Fibroblast of skin of right quadriceps (primary cell): Measurements from ENCODE around the gene KCNA2.

Source experiments
- DNase-seq: peaks from one replicate; pipeline ENCODE4 v3.0.0-alpha.2; 2013

The KCNA2 gene

DNA sequence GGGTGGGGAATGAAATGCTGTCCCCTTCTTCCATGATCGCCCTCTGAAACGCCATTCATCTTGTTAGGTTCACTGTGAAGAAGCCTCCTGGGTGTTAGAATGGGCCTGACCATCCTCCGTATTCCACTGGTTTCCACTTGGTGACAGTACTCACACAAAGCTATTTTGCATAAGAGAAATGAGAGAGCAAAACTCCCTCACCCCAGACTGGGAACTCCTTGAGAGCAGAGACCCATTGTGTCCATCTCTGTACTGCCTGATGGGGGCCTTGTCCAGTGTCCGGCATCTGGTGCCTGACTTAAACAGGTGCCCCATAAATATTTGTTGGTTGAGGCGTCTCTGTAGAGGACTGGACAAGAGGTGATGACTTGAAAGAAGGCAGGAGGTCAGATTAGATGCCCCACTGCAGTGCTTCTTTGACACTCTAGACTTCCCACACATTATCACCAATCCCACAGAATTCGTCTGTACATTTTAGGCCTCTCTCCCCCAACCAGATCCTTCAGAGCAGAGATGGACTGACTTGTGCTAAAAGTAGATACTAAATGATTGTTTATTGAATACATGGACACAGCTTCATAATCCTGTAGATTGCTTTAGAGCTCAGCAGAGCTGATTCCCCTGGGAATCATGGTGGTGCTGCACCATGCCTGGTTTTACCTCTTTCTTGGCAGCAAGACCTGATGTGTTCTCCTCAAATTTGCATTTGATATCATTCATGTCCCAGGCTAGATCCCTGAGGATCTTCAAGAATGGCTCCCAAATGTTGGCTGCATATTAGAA, 22.4 kb upstream of the KCNA2 start:
- no peak for DNase-seq

DNA sequence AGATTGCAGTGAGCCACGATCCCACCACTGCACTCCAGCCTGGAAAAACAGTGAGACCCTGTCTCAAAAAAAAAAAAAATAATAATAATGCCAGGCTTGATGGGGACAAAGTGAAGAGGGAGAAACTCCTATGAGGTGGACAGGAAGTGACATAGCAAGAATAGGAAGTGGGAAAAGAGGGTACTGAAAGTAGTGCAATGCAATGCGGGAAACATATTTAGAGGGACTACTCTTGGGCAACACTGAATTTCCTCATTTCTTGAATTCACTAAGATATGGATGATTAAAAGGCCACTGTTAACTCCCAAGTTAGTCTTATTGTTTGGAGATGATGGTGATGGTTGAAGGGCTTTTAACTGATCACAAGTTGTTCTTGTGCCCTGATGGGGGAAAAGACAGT, 21.6 kb upstream of the KCNA2 start:
- no peak for DNase-seq

DNA sequence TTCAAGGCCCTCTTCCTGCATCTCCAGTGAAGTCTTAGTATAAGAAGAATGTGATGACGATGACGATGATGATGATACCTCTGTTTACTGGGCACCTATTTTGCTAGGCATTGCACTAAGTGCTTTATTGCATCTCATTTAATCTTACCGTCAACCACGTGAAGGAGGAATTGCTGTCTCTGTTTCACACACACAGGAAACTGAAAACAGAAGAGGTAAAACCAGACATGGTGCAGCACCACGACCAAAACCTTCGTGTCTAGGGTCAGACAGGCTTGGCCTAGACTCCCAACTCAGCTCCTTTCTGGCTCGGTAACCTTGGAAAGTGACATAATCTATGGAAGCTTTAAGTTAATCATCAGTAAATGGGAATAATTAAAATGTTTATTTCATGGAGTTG, 20.7 kb upstream of the KCNA2 start:
- no peak for DNase-seq

DNA sequence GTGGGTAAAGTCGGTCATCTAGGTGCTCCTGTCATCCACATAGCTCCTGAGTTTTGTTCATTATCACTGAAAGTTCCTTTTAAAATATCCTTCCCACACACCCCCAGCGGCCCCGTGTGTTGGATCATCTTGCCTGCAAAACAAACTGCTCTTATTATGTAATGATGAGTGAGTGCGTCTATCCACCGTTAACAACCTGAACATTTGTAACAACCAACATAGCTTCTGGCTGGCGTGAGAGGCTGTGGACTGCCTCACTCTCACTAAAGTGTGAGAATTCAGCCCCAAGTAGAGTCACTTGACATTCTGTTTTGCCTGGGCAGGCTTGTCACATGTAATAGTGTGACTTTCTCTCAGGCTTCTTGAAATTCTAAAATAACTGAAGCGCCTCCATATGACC, 14.5 kb upstream of the KCNA2 start:
- no peak for DNase-seq

DNA sequence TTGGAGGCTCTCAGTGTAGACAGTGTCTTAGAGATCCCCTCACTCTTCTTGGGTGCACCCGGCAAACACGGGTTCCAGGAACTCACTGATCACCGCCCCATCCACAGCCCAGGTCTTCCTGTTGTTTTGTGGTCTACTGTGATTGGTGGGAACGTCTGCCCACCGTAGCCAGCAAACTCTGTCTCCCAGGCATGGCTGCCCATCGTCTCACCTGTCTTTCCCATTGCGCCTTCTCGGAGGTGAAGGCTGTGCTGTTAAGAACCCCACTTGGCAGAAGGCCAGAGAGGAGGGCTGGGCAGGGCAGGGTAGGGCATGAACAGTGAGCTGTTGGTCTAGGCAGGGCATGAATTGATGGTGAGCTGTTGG, 14.1 kb upstream of the KCNA2 start:
- DNase-seq, result no peak

DNA sequence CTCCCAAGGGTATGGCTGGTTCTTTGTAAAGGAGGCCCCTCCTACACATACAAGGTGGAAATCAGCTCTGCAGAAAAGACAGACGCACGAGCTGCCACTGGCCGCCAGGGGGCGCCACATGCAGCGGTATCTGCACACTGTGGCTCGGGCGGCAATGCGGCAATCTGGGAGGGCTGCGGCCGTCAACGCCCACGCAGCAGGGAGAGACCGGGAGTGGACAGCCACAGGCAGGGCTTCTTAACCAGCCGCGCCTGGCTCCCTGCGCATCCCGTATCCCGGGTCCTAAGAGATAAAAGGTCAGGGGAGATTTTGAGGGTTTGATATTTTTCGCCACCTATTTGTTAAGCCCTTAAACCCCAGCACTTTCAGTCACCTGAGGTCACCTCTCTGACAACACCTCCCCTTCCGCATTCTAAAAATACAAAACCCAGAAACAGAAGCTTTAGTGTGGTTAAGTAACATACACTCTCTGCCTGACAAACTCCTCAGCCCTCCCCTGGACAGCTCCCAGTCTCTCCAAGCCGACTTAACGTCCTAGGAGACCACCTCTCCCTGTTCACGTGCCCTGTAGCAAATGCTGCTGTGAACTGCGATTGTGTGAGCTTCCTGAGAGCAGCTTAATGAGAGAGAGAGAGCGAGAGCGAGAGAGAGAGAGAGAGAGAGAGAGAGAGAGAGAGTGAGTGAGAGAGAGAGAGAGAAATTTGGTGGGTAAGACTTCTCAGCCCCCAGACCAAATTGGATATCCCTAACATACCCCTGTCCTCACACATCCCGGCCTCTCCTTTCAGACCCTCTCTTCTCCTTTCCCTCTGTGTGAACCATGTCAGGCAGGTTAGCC, 13.5 kb upstream of the KCNA2 start:
- DNase-seq, result peak; percentile 55

DNA sequence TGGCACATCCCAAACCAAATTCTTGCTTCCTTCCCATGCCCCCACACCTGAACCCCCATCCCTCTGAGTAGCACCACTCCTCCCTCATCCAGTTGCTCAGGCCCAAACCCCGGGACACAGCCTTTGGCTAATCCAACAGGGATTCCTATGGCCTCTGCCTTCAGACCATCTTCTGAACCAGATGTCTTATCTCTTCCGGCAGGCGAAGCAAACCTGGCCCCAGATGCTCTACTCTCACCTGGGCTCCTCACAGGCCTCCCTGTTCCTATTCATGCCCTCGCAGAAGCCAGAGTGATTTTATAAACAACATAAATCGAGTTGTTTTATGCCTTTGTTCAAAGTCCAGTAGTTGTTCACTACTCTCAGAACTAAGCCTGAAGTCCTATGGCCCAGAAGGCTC, 12.5 kb upstream of the KCNA2 start:
- DNase-seq, result no peak

DNA sequence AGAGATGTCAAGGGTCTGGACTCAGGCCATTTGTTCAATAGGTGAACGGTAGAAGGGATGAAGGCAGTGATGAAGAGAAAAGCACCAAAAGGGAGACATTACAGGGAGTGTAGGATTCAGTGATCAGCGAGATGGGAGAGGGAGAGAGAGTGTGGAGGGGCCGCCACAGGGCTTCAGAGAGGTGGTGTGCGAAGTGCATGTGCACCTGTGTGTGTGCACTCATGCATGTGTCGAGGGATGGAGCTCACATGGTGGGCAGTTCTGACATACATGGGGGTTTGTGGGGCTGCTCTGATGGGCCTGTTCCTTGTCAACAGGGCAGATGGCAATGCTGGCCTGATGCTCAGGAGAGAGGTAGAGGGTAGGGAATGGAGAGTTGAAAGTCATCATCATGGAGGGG, 11.4 kb upstream of the KCNA2 start:
- DNase-seq, result no peak

DNA sequence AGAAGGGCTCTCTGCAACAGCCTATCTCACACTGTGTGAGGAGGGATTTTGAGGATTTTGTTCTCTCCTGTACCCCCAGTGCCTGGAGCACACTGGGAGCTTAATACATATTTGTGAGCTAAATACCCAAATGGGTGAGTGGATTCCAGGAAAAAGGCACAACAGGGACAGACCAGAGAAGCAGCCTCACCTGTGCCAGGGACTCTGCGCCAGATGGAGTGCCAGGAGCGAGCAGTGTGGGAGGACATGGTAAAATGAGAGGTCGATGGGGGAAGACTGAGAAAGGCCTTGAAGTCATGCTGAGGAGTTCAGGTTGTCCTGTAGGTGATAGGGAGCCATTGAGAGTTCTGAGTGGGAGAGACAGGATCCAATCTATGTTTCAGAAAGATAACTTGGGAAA, 11.0 kb upstream of the KCNA2 start:
- no peak for DNase-seq

DNA sequence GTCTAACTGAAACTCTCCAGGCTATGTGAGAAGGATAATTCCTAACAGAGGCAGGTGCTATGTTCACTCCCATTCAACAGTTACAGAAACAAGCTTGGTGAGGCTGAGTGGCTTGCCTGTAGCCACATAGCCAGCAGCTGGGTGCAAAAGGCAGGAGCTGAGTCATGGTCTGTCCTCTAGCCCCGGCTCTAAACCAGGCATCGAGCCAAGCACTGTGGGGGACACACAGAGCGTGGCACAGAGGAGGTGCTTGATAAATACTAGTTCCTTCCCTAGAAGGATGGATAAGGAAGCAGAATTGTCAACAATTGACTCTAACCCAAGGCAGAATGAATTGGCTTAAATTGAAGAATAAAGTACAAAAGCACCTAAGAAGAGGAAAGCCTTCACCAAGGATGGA, 10.4 kb upstream of the KCNA2 start:
- no peak for DNase-seq

DNA sequence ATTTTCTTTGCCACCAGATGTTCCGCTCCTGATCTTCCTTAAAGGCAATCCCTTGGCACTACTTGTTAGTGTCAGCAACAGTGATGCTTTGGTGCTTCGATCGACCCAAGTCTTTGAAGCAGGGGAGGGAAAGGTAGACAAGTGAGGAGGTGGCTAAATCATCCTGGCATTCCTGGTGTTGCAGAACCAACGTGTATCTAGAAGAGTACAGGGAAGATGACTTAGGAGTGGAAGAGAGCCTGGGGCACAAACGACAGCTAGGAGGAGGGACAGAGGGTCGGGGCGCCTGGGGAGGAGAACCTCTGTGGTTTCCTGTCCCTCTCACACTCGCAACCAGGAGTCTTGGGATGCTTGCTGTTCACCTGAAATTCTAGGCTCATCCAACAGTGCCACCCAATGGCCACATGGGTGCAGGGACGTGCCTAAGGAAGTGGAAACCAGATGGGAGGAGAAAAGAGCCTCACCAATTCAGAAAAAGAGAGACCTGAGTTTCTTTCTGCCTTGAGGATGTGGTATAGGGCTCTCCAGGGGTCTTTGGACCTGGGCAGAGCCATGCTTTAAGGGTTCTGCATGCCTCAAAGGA, 9.5 kb upstream of the KCNA2 start:
- peak; percentile 32 for DNase-seq

DNA sequence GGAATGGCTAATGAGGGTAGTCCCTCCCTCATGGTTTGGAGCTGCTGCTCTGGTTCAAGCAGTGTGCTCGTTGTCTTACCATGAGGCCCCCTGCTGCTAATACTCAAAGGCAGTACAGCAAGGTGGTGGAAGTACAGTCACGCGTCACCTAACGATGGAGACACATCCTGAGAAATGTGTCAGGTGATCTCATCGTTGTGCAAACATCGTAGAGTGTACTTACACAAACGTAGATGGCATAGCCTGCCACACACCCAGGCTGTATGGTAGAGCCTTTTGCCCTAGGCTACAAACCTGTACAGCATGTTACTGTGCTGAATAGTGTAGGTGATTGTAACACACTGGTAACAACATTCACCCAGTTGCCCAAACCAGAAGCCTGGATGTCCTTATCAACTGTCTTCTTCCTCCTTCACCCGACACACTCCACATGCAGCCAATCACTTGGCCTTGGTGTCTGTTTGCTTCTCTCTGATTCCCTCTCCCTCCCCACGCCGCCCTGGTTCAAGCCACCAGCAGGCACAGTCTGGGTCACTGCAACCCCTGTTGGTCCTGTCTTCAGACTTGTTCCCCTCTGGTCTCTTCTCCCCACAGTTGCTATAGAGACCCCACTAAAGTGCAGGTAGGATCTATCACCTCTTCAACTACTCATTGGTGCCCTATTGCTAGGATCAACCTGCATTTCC, 6.0 kb upstream of the KCNA2 start:
- no peak for DNase-seq

DNA sequence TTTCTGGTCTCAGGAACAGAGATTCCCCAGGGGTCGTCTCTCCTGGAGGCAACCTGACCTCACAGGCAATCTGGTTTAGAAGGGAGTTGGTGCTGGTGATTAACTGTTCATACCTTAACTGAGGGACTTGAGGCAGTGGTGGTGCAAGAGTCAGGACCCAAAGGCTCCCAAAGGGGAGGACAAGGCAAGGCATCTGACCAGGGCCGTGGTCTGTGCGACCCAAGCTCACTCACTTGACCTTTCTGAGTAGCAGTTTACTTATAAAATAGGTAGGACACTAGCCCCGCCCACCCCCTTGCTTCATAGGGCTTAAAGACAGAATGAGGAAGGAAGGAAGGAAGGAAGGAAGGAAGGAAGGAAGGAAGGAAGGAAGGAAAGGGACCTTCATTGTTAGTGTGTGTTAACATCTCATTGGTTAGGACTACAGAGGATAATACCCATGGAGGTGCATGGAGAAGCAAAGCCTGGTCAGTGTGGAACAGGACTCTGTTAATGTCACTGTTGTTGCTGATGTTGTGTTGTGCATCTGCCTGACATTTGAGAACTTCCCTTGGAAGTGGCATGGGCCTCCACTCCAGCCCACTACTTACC, 4.6 kb upstream of the KCNA2 start:
- DNase-seq, result no peak

DNA sequence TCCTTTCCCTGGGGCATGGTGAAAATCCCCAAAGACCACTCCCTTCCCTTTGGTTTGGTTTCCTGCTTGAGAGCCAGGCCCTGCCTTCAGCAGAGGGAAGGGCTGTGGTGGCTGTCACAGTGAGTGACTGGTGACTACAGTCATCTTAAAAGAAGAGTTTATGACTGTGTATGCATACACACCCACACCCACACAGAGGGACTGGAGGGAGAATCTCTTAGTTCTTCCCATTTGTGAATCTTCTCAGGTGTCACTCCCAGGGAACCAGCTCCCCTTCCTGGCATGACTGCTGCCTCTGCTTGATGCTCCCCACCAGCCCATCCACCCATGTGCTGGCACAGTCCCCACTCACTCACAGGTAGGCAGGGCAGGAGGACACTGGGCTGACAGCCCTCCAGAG, 3.9 kb upstream of the KCNA2 start:
- DNase-seq, result no peak

DNA sequence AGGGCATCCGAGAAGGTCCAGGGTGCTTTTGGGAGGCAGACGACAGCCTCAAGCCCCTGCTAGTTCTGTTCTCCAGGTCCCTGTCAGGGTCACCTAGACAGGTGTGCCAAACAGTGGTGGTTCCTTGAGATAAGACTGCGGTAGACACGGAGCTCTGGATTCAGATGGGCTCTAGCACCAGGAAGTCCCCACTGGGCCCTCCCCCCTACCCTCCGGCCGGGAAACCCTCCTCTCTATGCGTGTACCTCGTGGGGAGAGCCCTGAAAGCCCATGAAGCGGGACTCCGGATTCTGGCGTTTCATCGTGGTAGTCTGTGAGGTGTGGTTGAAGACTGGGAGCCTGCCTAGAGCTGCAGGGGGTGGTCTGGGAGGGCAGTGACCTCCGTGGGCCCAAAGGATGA, 2.1 kb upstream of the KCNA2 start:
- no peak for DNase-seq

DNA sequence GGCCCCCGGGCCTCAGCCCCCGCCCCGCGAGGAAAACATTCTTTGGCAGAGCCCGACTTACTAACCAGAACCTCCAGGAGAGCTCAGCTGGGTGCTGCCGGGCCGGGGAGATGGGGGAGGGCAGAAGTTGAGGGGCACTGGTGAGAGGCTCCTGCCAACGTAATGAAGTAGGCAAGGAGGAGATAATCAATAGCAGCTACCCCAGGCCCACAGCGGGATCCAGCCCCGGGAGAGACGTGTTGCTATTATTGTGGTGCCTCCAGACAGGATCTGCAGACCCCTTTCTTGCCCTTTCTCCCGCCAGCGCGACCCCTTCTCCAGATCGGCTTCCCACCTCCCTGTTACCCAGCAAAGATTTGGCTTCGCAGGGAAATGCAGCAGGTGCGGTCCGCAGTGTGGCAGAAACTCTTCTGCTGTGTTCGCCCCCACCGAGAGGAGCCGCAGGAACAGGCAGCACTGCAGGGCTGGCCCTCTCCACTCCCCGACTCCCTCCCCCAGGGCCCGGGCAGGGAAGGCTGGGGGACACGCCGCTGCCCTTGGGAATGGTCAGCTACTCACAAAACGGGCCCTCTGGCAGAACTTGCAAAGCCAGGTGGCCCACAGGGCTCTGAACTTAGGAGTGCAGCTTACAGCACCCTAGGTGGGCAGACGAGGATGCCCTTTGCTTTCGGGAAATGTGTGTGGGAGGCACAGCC, 1.5 kb upstream of the KCNA2 start:
- DNase-seq, result no peak

DNA sequence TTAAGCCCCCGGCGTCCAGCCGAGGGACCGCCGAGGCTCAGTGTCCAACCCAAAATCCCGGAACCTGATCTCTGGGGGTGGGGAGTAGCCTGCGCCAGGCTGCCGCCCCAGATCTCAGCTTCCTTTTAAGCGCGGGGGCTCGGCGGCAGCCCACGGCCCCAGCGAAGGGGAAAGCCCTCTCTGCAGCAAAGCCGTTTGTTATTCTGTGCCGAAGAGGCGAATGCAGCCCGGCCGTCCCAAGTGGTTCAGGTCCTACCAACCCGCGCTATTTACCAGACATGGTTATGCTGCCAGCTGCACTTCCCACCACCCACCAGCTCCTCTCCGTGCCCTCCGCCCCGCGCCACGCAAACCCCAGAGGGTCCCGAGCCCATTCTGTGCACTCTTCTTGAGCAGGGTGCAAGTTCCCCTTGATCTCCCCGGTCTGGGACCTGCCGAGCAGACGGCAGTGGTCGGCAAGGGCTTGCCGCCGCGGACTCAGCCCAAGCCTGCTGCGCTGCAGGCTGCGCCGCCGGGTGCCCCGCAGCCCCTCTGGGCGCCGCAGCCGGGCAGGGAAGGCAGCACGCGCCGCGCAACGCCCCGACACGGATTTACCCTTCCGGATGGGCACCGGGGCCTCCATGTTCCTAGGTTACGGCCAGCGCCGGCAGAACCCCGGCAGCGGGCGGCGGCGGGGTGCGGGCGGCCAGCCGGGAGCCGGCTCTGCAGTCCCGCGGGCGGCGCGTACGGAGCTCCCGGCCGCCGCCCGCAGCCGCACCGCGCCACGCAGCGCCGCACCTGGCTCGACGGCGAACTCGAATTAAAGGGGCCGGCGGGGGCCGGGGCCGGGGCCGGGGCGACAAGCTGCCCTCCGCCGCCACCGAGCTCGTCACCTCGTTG, 738 bp upstream of the KCNA2 start:
- no peak for DNase-seq

DNA sequence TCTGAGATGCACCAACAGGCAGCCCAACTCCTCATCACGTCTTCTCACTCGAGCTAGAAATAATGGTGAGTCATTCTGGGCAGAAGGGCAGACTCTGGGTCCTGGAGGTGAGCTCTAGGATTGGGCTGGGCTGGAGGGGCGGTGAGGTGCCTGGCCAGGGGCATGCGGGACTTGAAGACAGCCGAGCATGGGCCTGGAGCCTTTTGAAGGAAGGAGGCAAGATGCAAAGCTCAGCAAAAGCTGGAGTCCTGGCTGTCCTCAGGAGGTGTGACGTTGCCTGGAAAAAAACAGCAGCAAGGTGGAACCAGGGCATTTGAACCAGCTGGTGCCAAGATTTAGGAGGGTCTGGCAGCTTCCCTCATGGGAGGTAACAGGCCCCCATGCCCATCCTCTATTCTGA, 712 bp downstream of the KCNA2 start:
- no peak for DNase-seq

DNA sequence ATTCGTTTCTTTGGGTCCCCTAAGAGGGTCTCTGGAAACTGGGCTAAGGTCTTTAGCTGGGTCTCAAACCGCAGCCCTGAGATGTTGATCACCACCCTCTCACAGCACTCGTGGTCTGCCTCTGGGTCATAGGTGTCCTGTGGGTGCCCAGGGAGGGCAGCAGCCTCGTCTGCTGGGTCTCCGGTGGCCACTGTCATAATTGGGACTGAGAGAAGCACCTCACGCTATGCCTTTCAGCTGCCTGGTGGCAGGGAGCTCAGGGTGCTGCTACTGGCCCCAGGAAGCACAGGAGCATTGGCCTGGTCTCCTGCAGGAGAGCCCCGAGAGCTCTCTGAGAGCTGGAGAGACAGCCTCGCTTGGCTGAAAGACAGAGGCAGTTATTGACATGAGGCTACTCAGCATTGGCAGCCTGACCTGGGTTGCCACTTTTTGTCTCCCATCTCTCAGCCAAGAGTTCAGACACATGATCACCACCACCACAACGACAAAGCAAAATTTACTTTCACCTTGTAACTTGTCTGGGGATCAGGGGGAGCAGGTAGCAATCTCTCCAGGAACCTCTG, 1.5 kb downstream of the KCNA2 start:
- DNase-seq, result no peak

DNA sequence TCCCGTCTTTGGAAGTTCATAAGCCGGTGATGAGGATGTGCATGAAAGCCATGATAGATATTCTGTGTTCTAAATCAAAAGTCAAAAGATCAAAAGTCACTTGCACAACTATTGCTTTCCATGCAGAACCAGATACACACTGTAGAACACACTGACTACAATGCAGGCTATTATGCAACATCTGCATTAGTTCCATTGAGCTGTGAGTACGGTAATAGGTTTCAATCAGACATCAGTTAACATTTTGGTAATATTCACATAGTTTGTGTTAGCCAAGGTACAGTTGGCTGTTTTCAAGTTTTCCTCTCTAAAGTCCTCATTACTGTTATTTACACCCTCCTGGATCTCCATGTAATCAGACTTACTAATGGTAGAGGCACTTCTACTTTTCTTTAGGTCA, 3.1 kb downstream of the KCNA2 start:
- no peak for DNase-seq

DNA sequence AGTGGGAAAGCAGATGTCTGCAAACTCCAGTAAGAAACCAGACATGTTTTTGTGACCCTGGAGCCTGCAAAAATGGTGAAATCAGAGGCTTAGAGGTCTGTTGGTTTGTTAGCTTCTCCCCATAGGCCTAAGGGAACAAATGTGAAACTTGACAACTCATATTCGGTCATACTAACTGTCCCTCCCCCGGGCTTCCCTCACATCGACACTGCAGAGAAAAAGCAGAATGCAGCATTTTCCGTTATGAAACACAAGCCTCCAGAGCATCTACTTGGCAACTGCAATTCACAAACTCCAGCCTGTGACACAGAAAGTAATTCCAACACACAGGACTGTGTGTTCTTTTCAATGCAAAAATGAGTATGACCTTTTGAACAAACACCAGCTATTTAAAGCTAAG, 3.7 kb downstream of the KCNA2 start:
- no peak for DNase-seq
